ENCODE results near the gene MYPOP.
A peak's percentile ranks its signal among the peaks of the same experiment; 100 is the strongest.

The MYPOP gene

DNA sequence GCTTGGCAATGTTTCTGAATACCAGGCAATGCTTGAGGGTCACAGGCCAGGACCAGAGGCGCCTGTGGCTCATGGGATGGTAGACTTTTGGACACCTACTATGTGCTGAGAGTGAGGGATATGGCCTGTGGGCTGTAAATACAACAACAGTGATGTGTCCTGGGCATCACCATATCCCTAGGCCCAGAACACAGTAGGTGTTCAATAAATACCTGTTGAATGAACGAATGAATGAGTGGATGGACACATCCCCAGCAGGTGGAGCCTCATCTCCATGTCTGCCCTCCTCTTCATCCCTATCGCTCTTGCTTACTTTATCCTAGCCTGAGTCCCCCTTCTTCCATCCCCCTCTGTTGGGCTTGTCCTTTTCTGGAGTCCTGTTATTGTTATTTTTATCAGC, 28.6 kb upstream of the MYPOP start:
- H3K36me3 ChIP-seq (replicated peaks; ENCODE audit: low read depth, low read length), result no peaks in the 10 kb centered on the region
- H3K4me1 ChIP-seq (ENCODE audit: low read length), result peaks cover 5% of the 10 kb centered on the region
- H3K27ac ChIP-seq (ENCODE audit: low read length), result no peak overlapping the region
- H3K9me3 ChIP-seq (ENCODE audit: insufficient read depth, low read length), result no peaks in the 10 kb centered on the region
- H3K9ac ChIP-seq (ENCODE audit: low read length), result no peak overlapping the region
- no peaks in the 10 kb centered on the region for H3K79me2 ChIP-seq (ENCODE audit: low read length)
- TF ChIP-seq, protein P1, sequence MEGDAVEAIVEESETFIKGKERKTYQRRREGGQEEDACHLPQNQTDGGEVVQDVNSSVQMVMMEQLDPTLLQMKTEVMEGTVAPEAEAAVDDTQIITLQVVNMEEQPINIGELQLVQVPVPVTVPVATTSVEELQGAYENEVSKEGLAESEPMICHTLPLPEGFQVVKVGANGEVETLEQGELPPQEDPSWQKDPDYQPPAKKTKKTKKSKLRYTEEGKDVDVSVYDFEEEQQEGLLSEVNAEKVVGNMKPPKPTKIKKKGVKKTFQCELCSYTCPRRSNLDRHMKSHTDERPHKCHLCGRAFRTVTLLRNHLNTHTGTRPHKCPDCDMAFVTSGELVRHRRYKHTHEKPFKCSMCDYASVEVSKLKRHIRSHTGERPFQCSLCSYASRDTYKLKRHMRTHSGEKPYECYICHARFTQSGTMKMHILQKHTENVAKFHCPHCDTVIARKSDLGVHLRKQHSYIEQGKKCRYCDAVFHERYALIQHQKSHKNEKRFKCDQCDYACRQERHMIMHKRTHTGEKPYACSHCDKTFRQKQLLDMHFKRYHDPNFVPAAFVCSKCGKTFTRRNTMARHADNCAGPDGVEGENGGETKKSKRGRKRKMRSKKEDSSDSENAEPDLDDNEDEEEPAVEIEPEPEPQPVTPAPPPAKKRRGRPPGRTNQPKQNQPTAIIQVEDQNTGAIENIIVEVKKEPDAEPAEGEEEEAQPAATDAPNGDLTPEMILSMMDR (IDR thresholded peaks at IDR 0.05; ENCODE audit: low read depth, low read length), result no peak
- TF ChIP-seq EZH2phosphoT487 (IDR thresholded peaks at IDR 0.05; ENCODE audit: low read depth), result no peak
- no peaks in the 10 kb centered on the region for H4K20me1 ChIP-seq (ENCODE audit: insufficient read depth, low read length)
- no peak overlapping the region for H3K4me2 ChIP-seq (ENCODE audit: low read length)
- H3K27me3 ChIP-seq (ENCODE audit: low read depth, low read length), result peaks cover 19% of the 10 kb centered on the region; the same call in 1 of the 2 replicates
- no peak overlapping the region for H2AFZ ChIP-seq (ENCODE audit: low read depth, low read length)
- H3K4me3 ChIP-seq (ENCODE audit: low read length), result no peak overlapping the region

DNA sequence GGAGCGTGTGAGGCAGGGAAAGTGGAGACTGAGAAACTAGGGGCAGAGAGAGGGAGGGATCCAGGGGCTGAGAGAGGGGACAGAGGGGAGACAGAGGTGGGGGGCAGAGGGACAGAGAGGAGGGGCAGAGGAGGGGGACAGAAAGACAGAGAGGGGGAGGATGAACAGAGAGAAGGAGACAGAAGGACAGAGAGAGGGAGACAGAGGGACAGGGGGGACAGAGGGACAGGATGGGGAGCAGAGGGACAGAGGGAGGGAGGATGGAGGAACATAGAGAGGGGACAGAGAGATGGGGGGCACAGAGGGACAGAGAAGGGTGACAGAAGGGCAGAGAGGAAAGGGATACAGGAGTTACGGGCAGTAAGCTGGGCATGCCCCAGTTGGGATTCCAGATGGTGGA, 26.8 kb upstream of the MYPOP start:
- Histone ChIP-seq H3K9ac (ENCODE audit: low read length) (no peak overlapping the region), H3K4me3 (ENCODE audit: low read length) (no peak overlapping the region), H3K4me1 (ENCODE audit: low read length) (peaks cover 5% of the 10 kb centered on the region), H3K27ac (ENCODE audit: low read length) (no peak overlapping the region), H3K4me2 (ENCODE audit: low read length) (no peak overlapping the region), H3K36me3 (replicated peaks; ENCODE audit: low read depth, low read length) (no peaks in the 10 kb centered on the region), H3K27me3 (ENCODE audit: low read depth, low read length) (0 out of 2 replicates have a peak, but pooled peaks cover 11% of the 10 kb centered on the region), H3K79me2 (ENCODE audit: low read length) (no peaks in the 10 kb centered on the region), H2AFZ (ENCODE audit: low read depth, low read length) (no peak overlapping the region), H3K9me3 (ENCODE audit: insufficient read depth, low read length) (no peaks in the 10 kb centered on the region), H4K20me1 (ENCODE audit: insufficient read depth, low read length) (no peaks in the 10 kb centered on the region)
- no peak for TF ChIP-seq EZH2phosphoT487 (IDR thresholded peaks at IDR 0.05; ENCODE audit: low read depth)
- TF ChIP-seq, protein P1 (IDR thresholded peaks at IDR 0.05; ENCODE audit: low read depth, low read length), result no peak

DNA sequence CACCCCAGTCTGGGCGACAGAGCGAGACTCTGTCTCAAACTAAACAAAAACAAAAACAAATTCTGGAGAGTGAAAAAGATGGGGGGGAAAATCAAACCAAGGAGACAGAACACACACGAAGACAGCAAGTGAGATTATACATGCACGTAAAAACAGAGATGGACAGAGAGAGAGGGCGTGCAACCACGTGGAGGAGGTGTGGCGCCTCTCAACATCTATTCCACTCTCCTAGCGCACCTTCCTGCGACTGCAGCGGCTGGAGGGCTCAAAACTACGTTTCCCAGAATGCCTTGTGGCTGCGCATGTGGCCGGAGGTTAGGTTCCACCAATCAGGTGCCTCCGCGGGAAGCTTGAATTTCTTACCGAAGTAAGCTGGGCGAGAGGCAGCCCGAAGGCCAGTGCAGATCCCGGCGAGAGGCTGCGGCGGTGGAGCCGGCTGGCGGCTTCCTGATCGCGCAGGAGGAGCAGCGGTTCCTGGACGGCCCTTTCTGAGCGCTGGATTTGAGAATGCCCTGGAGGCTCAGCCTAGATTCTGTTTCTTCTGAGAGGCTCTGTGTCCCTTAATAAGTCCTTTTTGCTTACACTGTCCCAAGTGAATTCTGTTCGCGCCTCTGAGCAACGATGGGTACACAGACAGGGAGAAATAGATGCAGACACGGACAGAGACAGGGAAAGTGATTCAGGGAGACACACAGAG, 25.3 kb upstream of the MYPOP start:
- Histone ChIP-seq H3K27me3 (ENCODE audit: low read depth, low read length) (0 out of 2 replicates have a peak, but pooled peaks cover 11% of the 10 kb centered on the region), H3K79me2 (ENCODE audit: low read length) (no peaks in the 10 kb centered on the region), H3K36me3 (replicated peaks; ENCODE audit: low read depth, low read length) (no peaks in the 10 kb centered on the region), H2AFZ (ENCODE audit: low read depth, low read length) (peak overlapping the region; percentile 68), H3K9me3 (ENCODE audit: insufficient read depth, low read length) (no peaks in the 10 kb centered on the region), H3K27ac (ENCODE audit: low read length) (peak overlapping the region; percentile 5; the same call in 1 of the 2 replicates), H4K20me1 (ENCODE audit: insufficient read depth, low read length) (no peaks in the 10 kb centered on the region), H3K9ac (ENCODE audit: low read length) (peak overlapping the region; percentile 67), H3K4me1 (ENCODE audit: low read length) (peaks cover 5% of the 10 kb centered on the region), H3K4me2 (ENCODE audit: low read length) (peak overlapping the region; percentile 75), H3K4me3 (ENCODE audit: low read length) (peak overlapping the region; percentile 68)
- no peak for TF ChIP-seq EZH2phosphoT487 (IDR thresholded peaks at IDR 0.05; ENCODE audit: low read depth)
- TF ChIP-seq, protein P1 (IDR thresholded peaks at IDR 0.05; ENCODE audit: low read depth, low read length), result peak; percentile 22; the same call in 1 of the 2 replicates

DNA sequence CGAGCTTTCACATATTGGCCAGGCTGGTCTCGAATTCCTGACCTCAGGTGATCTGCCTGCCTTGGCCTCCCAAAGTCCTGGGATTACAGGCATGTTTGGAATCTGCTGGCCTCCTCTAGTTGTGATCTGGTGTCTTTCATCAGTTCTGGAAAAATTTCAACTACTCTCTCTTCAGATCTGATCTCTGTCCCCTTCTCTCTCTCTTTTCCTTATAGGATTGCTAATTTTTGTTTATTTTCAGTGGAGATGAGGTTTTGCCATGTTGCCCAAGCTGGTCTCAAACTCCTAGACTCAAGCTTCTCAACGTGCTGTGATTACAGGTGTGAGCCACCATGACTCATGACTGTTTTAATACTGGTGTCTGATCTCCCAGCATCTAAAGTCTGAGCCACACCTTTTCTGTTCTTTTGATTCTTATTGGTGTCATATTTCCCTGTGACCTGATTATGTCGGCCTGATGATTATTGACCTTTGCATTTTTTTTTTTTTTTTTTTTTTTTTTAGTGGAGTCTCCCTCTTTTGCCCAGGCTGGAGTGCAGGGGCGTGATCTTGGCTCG, 22.6 kb upstream of the MYPOP start:
- no peaks in the 10 kb centered on the region for H3K9me3 ChIP-seq (ENCODE audit: insufficient read depth, low read length)
- H2AFZ ChIP-seq (ENCODE audit: low read depth, low read length), result no peak overlapping the region
- H3K4me1 ChIP-seq (ENCODE audit: low read length), result peaks cover 5% of the 10 kb centered on the region
- no peak for TF ChIP-seq EZH2phosphoT487 (IDR thresholded peaks at IDR 0.05; ENCODE audit: low read depth)
- TF ChIP-seq, protein P1 (IDR thresholded peaks at IDR 0.05; ENCODE audit: low read depth, low read length), result no peak
- no peaks in the 10 kb centered on the region for H4K20me1 ChIP-seq (ENCODE audit: insufficient read depth, low read length)
- H3K79me2 ChIP-seq (ENCODE audit: low read length), result no peaks in the 10 kb centered on the region
- H3K4me3 ChIP-seq (ENCODE audit: low read length), result no peak overlapping the region
- H3K9ac ChIP-seq (ENCODE audit: low read length), result no peak overlapping the region
- H3K27ac ChIP-seq (ENCODE audit: low read length), result no peak overlapping the region
- H3K4me2 ChIP-seq (ENCODE audit: low read length), result no peak overlapping the region
- H3K27me3 ChIP-seq (ENCODE audit: low read depth, low read length), result 0 out of 2 replicates have a peak, but pooled peaks cover 7% of the 10 kb centered on the region
- no peaks in the 10 kb centered on the region for H3K36me3 ChIP-seq (replicated peaks; ENCODE audit: low read depth, low read length)

Data from OCI-LY3 (cell line).